SK-N-SH (cell line): ENCODE results near the gene THSD4. TPM values are rescaled to one million over a fixed set of nuclear protein-coding genes. Genes with fewer than 3 reads are reported as not detected.

ENCODE experiments used
- CTCF ChIA-PET: fragments of 300-600, 350-600 bp; formaldehyde crosslinking; extraction: SDS; loops from one replicate; lab custom pipeline; 2021; lab: Yijun Ruan, JAX
- POLR2A ChIA-PET: fragments of 350-600 bp; sonication (Branson Sonifier 250); formaldehyde crosslinking; extraction: SDS; loops from one replicate; lab custom pipeline; 2020; ENCODE audit warnings: antibody characterized with exemption, inconsistent platforms; lab: Yijun Ruan, JAX
- DNase-seq: peaks from one replicate; pipeline ENCODE4 v3.0.0; 2012
- H2AFZ ChIP-seq: fragments of 200-600 bp; sonication (generic); 2 replicates; pipeline ENCODE4 v1.8.1; 2016; ENCODE audit warnings: antibody characterized with exemption, mild to moderate bottlenecking, low read depth
- H3F3A ChIP-seq: fragments of 200-600 bp; sonication (generic); replicated peaks from 2 replicates; pipeline ENCODE3; 2016; ENCODE audit warnings: antibody characterized with exemption, mild to moderate bottlenecking; ENCODE audit not compliant: insufficient read depth
- H3K27ac ChIP-seq, 2 experiments: fragments of 200-500 bp in 1 of 2; fragments of 200-600 bp in 1 of 2; sonication (Bioruptor generic) in 1 of 2; sonication (generic), shearing (Covaris generic) in 1 of 2; 2 replicates each; pipeline versions ENCODE4 v1.5.1 to v1.6.1; 2014 to 2016; ENCODE audit warnings: low read depth in 2 of 2, inconsistent platforms in 1 of 2, low read length in 1 of 2, mild to moderate bottlenecking in 1 of 2, mixed read lengths in 1 of 2
- H3K27me3 ChIP-seq: fragments of 200-600 bp; sonication (generic), shearing (Covaris generic); 2 replicates; pipeline ENCODE4 v1.6.1; 2016; ENCODE audit warnings: mixed run types; ENCODE audit not compliant: insufficient read depth
- H3K36me3 ChIP-seq, 2 experiments: fragments of 200-500 bp in 1 of 2; fragments of 200-600 bp in 1 of 2; sonication (Bioruptor generic) in 1 of 2; sonication (generic) in 1 of 2; replicated peaks in 1 of 2; 2 replicates each; pipeline versions ENCODE3 to v1.5.1; 2014 to 2016; ENCODE audit warnings: low read length in 1 of 2, mild to moderate bottlenecking in 1 of 2; ENCODE audit not compliant: insufficient read depth in 2 of 2, control insufficient read depth in 1 of 2
- H3K4me1 ChIP-seq, 2 experiments: fragments of 200-500 bp in 1 of 2; fragments of 200-600 bp in 1 of 2; sonication (Bioruptor generic) in 1 of 2; sonication (generic), shearing (Covaris generic) in 1 of 2; 2 replicates each; pipeline versions ENCODE4 v1.5.1 to v1.6.1; 2014 to 2016; ENCODE audit warnings: low read depth in 1 of 2, low read length in 1 of 2, mixed run types in 1 of 2; ENCODE audit not compliant: insufficient read depth in 2 of 2, control insufficient read depth in 1 of 2
- H3K4me2 ChIP-seq: fragments of 200-600 bp; sonication (generic), shearing (Covaris generic); 2 replicates; pipeline ENCODE4 v1.6.1; 2017; ENCODE audit warnings: mixed run types
- H3K4me3 ChIP-seq, 2 experiments: fragments of 200-500 bp in 1 of 2; fragments of 200-600 bp in 1 of 2; sonication (Bioruptor generic) in 1 of 2; sonication (generic), shearing (Covaris generic) in 1 of 2; 2 replicates each; pipeline versions ENCODE4 v1.5.1 to v1.8.1; 2014 to 2016; ENCODE audit warnings: low read depth in 2 of 2, inconsistent platforms in 1 of 2, low read length in 1 of 2, mild to moderate bottlenecking in 1 of 2, mixed read lengths in 1 of 2, moderate library complexity in 1 of 2
- H3K79me2 ChIP-seq: fragments of 200-600 bp; sonication (generic); 2 replicates; pipeline ENCODE4 v1.8.1; 2017; ENCODE audit warnings: mild to moderate bottlenecking; ENCODE audit not compliant: insufficient read depth
- H3K9ac ChIP-seq: fragments of 200-600 bp; sonication (generic); 2 replicates; pipeline ENCODE4 v1.6.1; 2017; ENCODE audit warnings: mixed run types
- H3K9me2 ChIP-seq: fragments of 200-600 bp; sonication (generic); 2 replicates; pipeline ENCODE4 v1.6.1; 2017; ENCODE audit warnings: mixed run types
- H3K9me3 ChIP-seq: fragments of 200-600 bp; sonication (generic); 2 replicates; pipeline ENCODE4 v1.6.1; 2017; ENCODE audit warnings: mixed run types, mild to moderate bottlenecking, moderate library complexity
- H4K20me1 ChIP-seq: fragments of 200-600 bp; sonication (generic); 2 replicates; pipeline ENCODE4 v1.6.1; 2017; ENCODE audit warnings: mild to moderate bottlenecking, mixed run types; ENCODE audit not compliant: insufficient read depth
- ELF1 ChIP-seq: IDR thresholded peaks from 2 replicates; pipeline ENCODE4 v1.4.0; 2012
- EP300 ChIP-seq, 2 experiments: IDR thresholded peaks; 2 replicates each; pipeline versions ENCODE4 v1.4.0 to v1.6.1; 2012; ENCODE audit warnings: borderline replicate concordance in 1 of 2, low read depth in 1 of 2, low read length in 1 of 2
- FOSL2 ChIP-seq: IDR thresholded peaks from 2 replicates; pipeline ENCODE4 v1.4.0; 2012; ENCODE audit warnings: low read depth, mild to moderate bottlenecking, moderate library complexity, borderline replicate concordance
- FOXJ3 ChIP-seq: sonication (generic); formaldehyde crosslinking; IDR thresholded peaks from 2 replicates; pipeline ENCODE4 v1.5.1; 2020; ENCODE audit warnings: mild to moderate bottlenecking, missing genetic modification reagents
- FOXM1 ChIP-seq: IDR thresholded peaks from 2 replicates; pipeline ENCODE4 v1.4.0; 2012; ENCODE audit warnings: low read depth, mild to moderate bottlenecking
- GABPA ChIP-seq: IDR thresholded peaks from 2 replicates; pipeline ENCODE4 v1.4.0; 2012; ENCODE audit warnings: low read depth, mild to moderate bottlenecking
- GATA2 ChIP-seq: sonication (generic); formaldehyde crosslinking; IDR thresholded peaks from 2 replicates; pipeline ENCODE4 v1.5.0; 2020; ENCODE audit warnings: mild to moderate bottlenecking, missing genetic modification reagents
- IRF3 ChIP-seq: fragments of 150-350 bp; IDR thresholded peaks from 2 replicates; pipeline ENCODE4 v1.6.1; 2016; ENCODE audit warnings: mild to moderate bottlenecking, low read depth, low read length
- JUND ChIP-seq: IDR thresholded peaks from 2 replicates; pipeline ENCODE4 v1.4.0; 2012
- MEF2A ChIP-seq: IDR thresholded peaks from 2 replicates; pipeline ENCODE4 v1.4.0; 2012; ENCODE audit warnings: low read depth, borderline replicate concordance
- MXI1 ChIP-seq: IDR thresholded peaks from 2 replicates; pipeline ENCODE4 v1.6.1; 2012; ENCODE audit warnings: mild to moderate bottlenecking, low read depth, low read length, improper control_type of control experiment
- RFX5 ChIP-seq: IDR thresholded peaks from 2 replicates; pipeline ENCODE4 v1.6.1; 2012; ENCODE audit warnings: mild to moderate bottlenecking, improper control_type of control experiment, low read length
- SMC3 ChIP-seq: IDR thresholded peaks from 2 replicates; pipeline ENCODE4 v1.6.1; 2012; ENCODE audit warnings: low read depth, low read length, improper control_type of control experiment
- TAF1 ChIP-seq: IDR thresholded peaks from 2 replicates; pipeline ENCODE4 v1.6.1; 2012; ENCODE audit warnings: low read depth, mild to moderate bottlenecking, low read length, moderate library complexity, borderline replicate concordance
- TCF12 ChIP-seq: IDR thresholded peaks from 2 replicates; pipeline ENCODE4 v1.4.0; 2012
- USF2 ChIP-seq: fragments of 150-350 bp; IDR thresholded peaks from 2 replicates; pipeline ENCODE4 v1.6.1; 2017; ENCODE audit warnings: antibody characterized with exemption, low read length, low read depth, borderline replicate concordance
- WGBS: methylation state at CpG from one replicate; pipeline ENCODE4 v1.1.6; 2017; ENCODE audit warnings: low lambda C conversion rate; 5-methylcytosine and 5-hydroxymethylcytosine counted together
- polyA plus RNA-seq, 3 experiments: library from polyadenylated mRNA; depleted of rRNA; stranded (reverse); fragments of >200 nt; gene quantifications; 2 replicates each; pipeline ENCODE4 v1.2.3, GENCODE V29; 2012
- TF ChIP-seq, protein P1 (sequence below): IDR thresholded peaks from 2 replicates; pipeline ENCODE4 v1.6.1; 2012; ENCODE audit warnings: mild to moderate bottlenecking, low read depth, low read length, moderate library complexity
- TF ChIP-seq, protein P2 (sequence below): fragments of 200-600 bp; sonication (generic); IDR thresholded peaks from 2 replicates; pipeline ENCODE4 v1.6.1; 2017; ENCODE audit warnings: antibody characterized with exemption, mild to moderate bottlenecking, moderate library complexity
- TF ChIP-seq, protein P3 (sequence below): IDR thresholded peaks from 2 replicates; pipeline ENCODE4 v1.4.0; 2012; ENCODE audit warnings: low read depth

The THSD4 gene
- polyA plus RNA-seq, 1 of the 3 experiments (the other 2 are of a cell fraction), result 79.1 TPM

GRCh38 chr15:71187078-71187477 is 71.8 kb downstream of the THSD4 start (continued):
- TF ChIP-seq, protein P1, sequence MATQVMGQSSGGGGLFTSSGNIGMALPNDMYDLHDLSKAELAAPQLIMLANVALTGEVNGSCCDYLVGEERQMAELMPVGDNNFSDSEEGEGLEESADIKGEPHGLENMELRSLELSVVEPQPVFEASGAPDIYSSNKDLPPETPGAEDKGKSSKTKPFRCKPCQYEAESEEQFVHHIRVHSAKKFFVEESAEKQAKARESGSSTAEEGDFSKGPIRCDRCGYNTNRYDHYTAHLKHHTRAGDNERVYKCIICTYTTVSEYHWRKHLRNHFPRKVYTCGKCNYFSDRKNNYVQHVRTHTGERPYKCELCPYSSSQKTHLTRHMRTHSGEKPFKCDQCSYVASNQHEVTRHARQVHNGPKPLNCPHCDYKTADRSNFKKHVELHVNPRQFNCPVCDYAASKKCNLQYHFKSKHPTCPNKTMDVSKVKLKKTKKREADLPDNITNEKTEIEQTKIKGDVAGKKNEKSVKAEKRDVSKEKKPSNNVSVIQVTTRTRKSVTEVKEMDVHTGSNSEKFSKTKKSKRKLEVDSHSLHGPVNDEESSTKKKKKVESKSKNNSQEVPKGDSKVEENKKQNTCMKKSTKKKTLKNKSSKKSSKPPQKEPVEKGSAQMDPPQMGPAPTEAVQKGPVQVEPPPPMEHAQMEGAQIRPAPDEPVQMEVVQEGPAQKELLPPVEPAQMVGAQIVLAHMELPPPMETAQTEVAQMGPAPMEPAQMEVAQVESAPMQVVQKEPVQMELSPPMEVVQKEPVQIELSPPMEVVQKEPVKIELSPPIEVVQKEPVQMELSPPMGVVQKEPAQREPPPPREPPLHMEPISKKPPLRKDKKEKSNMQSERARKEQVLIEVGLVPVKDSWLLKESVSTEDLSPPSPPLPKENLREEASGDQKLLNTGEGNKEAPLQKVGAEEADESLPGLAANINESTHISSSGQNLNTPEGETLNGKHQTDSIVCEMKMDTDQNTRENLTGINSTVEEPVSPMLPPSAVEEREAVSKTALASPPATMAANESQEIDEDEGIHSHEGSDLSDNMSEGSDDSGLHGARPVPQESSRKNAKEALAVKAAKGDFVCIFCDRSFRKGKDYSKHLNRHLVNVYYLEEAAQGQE, result no peak
- TF ChIP-seq, protein P2, sequence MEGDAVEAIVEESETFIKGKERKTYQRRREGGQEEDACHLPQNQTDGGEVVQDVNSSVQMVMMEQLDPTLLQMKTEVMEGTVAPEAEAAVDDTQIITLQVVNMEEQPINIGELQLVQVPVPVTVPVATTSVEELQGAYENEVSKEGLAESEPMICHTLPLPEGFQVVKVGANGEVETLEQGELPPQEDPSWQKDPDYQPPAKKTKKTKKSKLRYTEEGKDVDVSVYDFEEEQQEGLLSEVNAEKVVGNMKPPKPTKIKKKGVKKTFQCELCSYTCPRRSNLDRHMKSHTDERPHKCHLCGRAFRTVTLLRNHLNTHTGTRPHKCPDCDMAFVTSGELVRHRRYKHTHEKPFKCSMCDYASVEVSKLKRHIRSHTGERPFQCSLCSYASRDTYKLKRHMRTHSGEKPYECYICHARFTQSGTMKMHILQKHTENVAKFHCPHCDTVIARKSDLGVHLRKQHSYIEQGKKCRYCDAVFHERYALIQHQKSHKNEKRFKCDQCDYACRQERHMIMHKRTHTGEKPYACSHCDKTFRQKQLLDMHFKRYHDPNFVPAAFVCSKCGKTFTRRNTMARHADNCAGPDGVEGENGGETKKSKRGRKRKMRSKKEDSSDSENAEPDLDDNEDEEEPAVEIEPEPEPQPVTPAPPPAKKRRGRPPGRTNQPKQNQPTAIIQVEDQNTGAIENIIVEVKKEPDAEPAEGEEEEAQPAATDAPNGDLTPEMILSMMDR, result no peak

DNA sequence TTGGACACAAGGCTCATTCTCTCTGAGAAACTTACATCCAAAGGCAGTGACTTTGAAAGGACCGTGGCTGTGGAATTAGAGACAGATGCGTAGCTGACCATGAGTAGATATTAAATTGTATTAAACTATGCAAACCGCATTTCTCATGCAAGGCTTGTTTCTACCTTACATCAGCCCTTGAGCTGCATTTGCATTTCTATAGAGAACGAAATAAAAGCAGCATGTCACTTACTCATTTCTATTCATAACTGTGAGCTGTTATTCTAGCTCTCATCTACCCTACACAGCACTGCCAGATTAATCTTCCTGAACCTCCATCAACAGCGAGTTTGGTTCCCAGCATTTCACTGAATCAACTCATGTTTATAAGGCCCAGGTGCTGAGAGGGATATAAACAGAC is 72.3 kb downstream of the THSD4 start:
- CTCF ChIA-PET, result no interaction called here
- DNase-seq, result no peak

More for the DNA sequence above, 72.3 kb downstream of the THSD4 start:
- Histone ChIP-seq H3K4me3 (no peak overlapping the region), H3K4me1 (no peaks in the 10 kb centered on the region; a peak in 1 of 4 replicates), H3K9ac (no peak overlapping the region), H3K9me2 (no peaks in the 10 kb centered on the region), H3K4me2 (no peak overlapping the region), H2AFZ (no peak overlapping the region), H4K20me1 (no peaks in the 10 kb centered on the region), H3F3A (no peaks in the 10 kb centered on the region), H3K27ac (no peak overlapping the region), H3K9me3 (no peaks in the 10 kb centered on the region), H3K27me3 (no peaks in the 10 kb centered on the region), H3K79me2 (no peaks in the 10 kb centered on the region), H3K36me3 (peaks cover 0 to 10% of the 10 kb centered on the region in 2 experiments)
- POLR2A ChIA-PET, result no interaction called here
- 94% methylated on average over 5 of the region's 5 CpGs for WGBS
- TF ChIP-seq TAF1 (no peak), SMC3 (no peak), FOSL2 (no peak), MXI1 (no peak), FOXJ3 (no peak), ELF1 (no peak), MEF2A (no peak), JUND (no peak), TCF12 (no peak), IRF3 (no peak), GABPA (no peak), EP300 (IDR thresholded peaks at IDR 0.05; ENCODE audit: borderline replicate concordance in 1 of 2, low read depth in 1 of 2, low read length in 1 of 2) (no peak), RFX5 (no peak), FOXM1 (no peak), USF2 (no peak), GATA2 (CRISPR knock-in tag) (no peak)
- TF ChIP-seq, protein P2, result no peak
- TF ChIP-seq, protein P3, sequence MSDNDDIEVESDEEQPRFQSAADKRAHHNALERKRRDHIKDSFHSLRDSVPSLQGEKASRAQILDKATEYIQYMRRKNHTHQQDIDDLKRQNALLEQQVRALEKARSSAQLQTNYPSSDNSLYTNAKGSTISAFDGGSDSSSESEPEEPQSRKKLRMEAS, result no peak
